ENCODE measurements around the gene TUT4.
"Not testable (repeated sequence)": the region's sequence is repeated elsewhere in the genome, so short reads cannot be mapped to it uniquely, and the experiment has no call there.

Gene TUT4

GRCh38 chr1:52582116-52582696, 29.3 kb upstream of the TUT4 start:
- H3K27ac ChIP-seq (ENCODE audit: low read depth, low read length) = no peak overlapping the region
- H3K36me3 ChIP-seq (ENCODE audit: low read length) = no peaks in the 10 kb centered on the region
- H3K4me2 ChIP-seq (ENCODE audit: low read depth, low read length, poor library complexity, severe bottlenecking) = no peak overlapping the region
- no peak overlapping the region for H3K4me3 ChIP-seq (ENCODE audit: insufficient read depth, low read length, poor library complexity, severe bottlenecking)
- no peak for TF ChIP-seq EZH2phosphoT487 (conservative IDR thresholded peaks at IDR 0.05; ENCODE audit: low read length)
- no peak for TF ChIP-seq CTCF (IDR thresholded peaks at IDR 0.05; ENCODE audit: insufficient read depth, low read length, poor library complexity, severe bottlenecking)
- H3K27me3 ChIP-seq (ENCODE audit: low read length) = no peaks in the 10 kb centered on the region
- no peaks in the 10 kb centered on the region for H3F3A ChIP-seq (ENCODE audit: insufficient read depth)
- no peak overlapping the region for H3K9ac ChIP-seq (ENCODE audit: low read length)
- no peaks in the 10 kb centered on the region for H3K79me2 ChIP-seq (ENCODE audit: insufficient read depth, low read length)
- no peaks in the 10 kb centered on the region for H3K9me3 ChIP-seq (ENCODE audit: insufficient read depth, low read length)
- H3K9me2 ChIP-seq (replicated peaks; ENCODE audit: insufficient read depth, low read length) = no peaks in the 10 kb centered on the region
- H4K20me1 ChIP-seq (ENCODE audit: low read depth, low read length) = no peaks in the 10 kb centered on the region
- no peak overlapping the region for H2AFZ ChIP-seq (ENCODE audit: low read depth, low read length, severe bottlenecking)

- Histone ChIP-seq H3K9me2 (replicated peaks; ENCODE audit: insufficient read depth, low read length) (no peaks in the 10 kb centered on the region), H3K27ac (ENCODE audit: low read depth, low read length) (no peak overlapping the region), H3F3A (ENCODE audit: insufficient read depth) (no peaks in the 10 kb centered on the region), H3K9me3 (ENCODE audit: insufficient read depth, low read length) (no peaks in the 10 kb centered on the region), H4K20me1 (ENCODE audit: low read depth, low read length) (no peaks in the 10 kb centered on the region), H3K79me2 (ENCODE audit: insufficient read depth, low read length) (no peaks in the 10 kb centered on the region), H2AFZ (ENCODE audit: low read depth, low read length, severe bottlenecking) (no peak overlapping the region), H3K4me3 (ENCODE audit: insufficient read depth, low read length, poor library complexity, severe bottlenecking) (no peak overlapping the region), H3K9ac (ENCODE audit: low read length) (no peak overlapping the region), H3K36me3 (ENCODE audit: low read length) (no peaks in the 10 kb centered on the region), H3K27me3 (ENCODE audit: low read length) (no peaks in the 10 kb centered on the region), H3K4me2 (ENCODE audit: low read depth, low read length, poor library complexity, severe bottlenecking) (no peak overlapping the region)
- no peak for TF ChIP-seq EZH2phosphoT487 (conservative IDR thresholded peaks at IDR 0.05; ENCODE audit: low read length)
- TF ChIP-seq CTCF (IDR thresholded peaks at IDR 0.05; ENCODE audit: insufficient read depth, low read length, poor library complexity, severe bottlenecking) = no peak
Observed at GRCh38 chr1:52580283-52580682, 27.4 kb upstream of the TUT4 start.

GRCh38 chr1:52579415-52579814, 26.5 kb upstream of the TUT4 start:
- Histone ChIP-seq H3K4me3 (ENCODE audit: insufficient read depth, low read length, poor library complexity, severe bottlenecking) (no peak overlapping the region), H3K27me3 (ENCODE audit: low read length) (no peaks in the 10 kb centered on the region), H3K9me2 (replicated peaks; ENCODE audit: insufficient read depth, low read length) (no peaks in the 10 kb centered on the region), H3K79me2 (ENCODE audit: insufficient read depth, low read length) (no peaks in the 10 kb centered on the region), H3K9ac (ENCODE audit: low read length) (no peak overlapping the region), H3F3A (ENCODE audit: insufficient read depth) (no peaks in the 10 kb centered on the region), H4K20me1 (ENCODE audit: low read depth, low read length) (no peaks in the 10 kb centered on the region), H3K27ac (ENCODE audit: low read depth, low read length) (no peak overlapping the region), H3K4me2 (ENCODE audit: low read depth, low read length, poor library complexity, severe bottlenecking) (no peak overlapping the region), H3K9me3 (ENCODE audit: insufficient read depth, low read length) (no peaks in the 10 kb centered on the region), H2AFZ (ENCODE audit: low read depth, low read length, severe bottlenecking) (no peak overlapping the region), H3K36me3 (ENCODE audit: low read length) (no peaks in the 10 kb centered on the region)
- TF ChIP-seq CTCF (IDR thresholded peaks at IDR 0.05; ENCODE audit: insufficient read depth, low read length, poor library complexity, severe bottlenecking) (no peak), EZH2phosphoT487 (conservative IDR thresholded peaks at IDR 0.05; ENCODE audit: low read length) (no peak)

GRCh38 chr1:52578066-52578465, 25.2 kb upstream of the TUT4 start:
- H3K79me2 ChIP-seq (ENCODE audit: insufficient read depth, low read length); H4K20me1 ChIP-seq (ENCODE audit: low read depth, low read length); H3K9me3 ChIP-seq (ENCODE audit: insufficient read depth, low read length); H3K4me3 ChIP-seq (ENCODE audit: insufficient read depth, low read length, poor library complexity, severe bottlenecking); H3K9ac ChIP-seq (ENCODE audit: low read length); H3K9me2 ChIP-seq (replicated peaks; ENCODE audit: insufficient read depth, low read length); H3K27ac ChIP-seq (ENCODE audit: low read depth, low read length); H3K4me2 ChIP-seq (ENCODE audit: low read depth, low read length, poor library complexity, severe bottlenecking); H3F3A ChIP-seq (ENCODE audit: insufficient read depth); H3K27me3 ChIP-seq (ENCODE audit: low read length); H3K36me3 ChIP-seq (ENCODE audit: low read length); H2AFZ ChIP-seq (ENCODE audit: low read depth, low read length, severe bottlenecking): not testable (repeated sequence)

Measured in SU-DHL-6 (cell line).